Stimulated activated CD8-positive, alpha-beta memory T cell treated with anti-CD3 and anti-CD28 coated beads, Interleukin-12 subunit alpha, Interleukin-12 subunit beta, amount 100 ng/mL, for 24 hours (primary cell): ENCODE results near the gene IFNA1.
"Not testable (repeated sequence)": the region's sequence is repeated elsewhere in the genome, so short reads cannot be mapped to it uniquely, and the experiment has no call there.

ENCODE experiments used
- DNase-seq: peaks from one replicate; pipeline ENCODE4 v3.0.0-alpha.2; 2020; ENCODE audit errors: extremely low read depth

Gene IFNA1

GRCh38 chr9:21440139-21440538 lies at the start of gene IFNA1:
Gene IFNA1, plus strand, starts transcription at chr9:21440439. Its CDS starts 69 bp downstream, at chr9:21440508.
- no peak for DNase-seq

- DNase-seq = no peak
Measured at GRCh38 chr9:21392270-21392669, 48.0 kb upstream of the IFNA1 start.

- peak; percentile 16 for DNase-seq
Measured at GRCh38 chr9:21395778-21396717, 44.2 kb upstream of the IFNA1 start.

GRCh38 chr9:21398955-21399489 lies 41.2 kb upstream of the IFNA1 start:
- no peak for DNase-seq

GRCh38 chr9:21399956-21400355 lies 40.3 kb upstream of the IFNA1 start:
- no peak for DNase-seq

GRCh38 chr9:21402386-21403251 lies 37.6 kb upstream of the IFNA1 start:
- DNase-seq = no peak

- no peak for DNase-seq
Measured at GRCh38 chr9:21404146-21404545, 36.1 kb upstream of the IFNA1 start.

GRCh38 chr9:21408817-21409216 lies 31.4 kb upstream of the IFNA1 start, which contains the start of gene IFNA8:
Gene IFNA8, plus strand, starts transcription at chr9:21409117. Its CDS starts 60 bp downstream, at chr9:21409177.
- DNase-seq = no peak

- no peak for DNase-seq
Measured at GRCh38 chr9:21412107-21412506, 28.1 kb upstream of the IFNA1 start.

GRCh38 chr9:21413151-21413550 lies 27.1 kb upstream of the IFNA1 start:
- DNase-seq = no peak

GRCh38 chr9:21413624-21414023 lies 26.6 kb upstream of the IFNA1 start:
- no peak for DNase-seq

- DNase-seq = no peak
Measured at GRCh38 chr9:21414220-21414940, 25.9 kb upstream of the IFNA1 start.

GRCh38 chr9:21415493-21416267 lies 24.6 kb upstream of the IFNA1 start:
- no peak for DNase-seq

GRCh38 chr9:21428235-21428634 lies 12.0 kb upstream of the IFNA1 start:
- DNase-seq = no peak

GRCh38 chr9:21429191-21429590 lies 11.0 kb upstream of the IFNA1 start:
- DNase-seq = no peak

- DNase-seq = no peak
Measured at GRCh38 chr9:21432672-21433425, 7.4 kb upstream of the IFNA1 start.

- no peak for DNase-seq
Measured at GRCh38 chr9:21434202-21435014, 5.8 kb upstream of the IFNA1 start.

- DNase-seq = not testable (repeated sequence)
Measured at GRCh38 chr9:21435015-21435383, 5.2 kb upstream of the IFNA1 start.
